Natural killer cell (primary cell): Measurements from ENCODE around the gene LIMS4. TPM values are rescaled to one million over a fixed set of nuclear protein-coding genes. Genes with fewer than 3 reads are reported as not detected.
A peak's percentile ranks its signal among the peaks of the same experiment; 100 is the strongest.
"Not testable (repeated sequence)": the region's sequence is repeated elsewhere in the genome, so short reads cannot be mapped to it uniquely, and the experiment has no call there.

Experiments
- ATAC-seq, 3 donors: fragments of 150-1000 bp in 2 of 3; fragments of 200-7000 bp in 1 of 3; cut with Tn5 transposase; 1 replicate in 1 of 3; 2 replicates in 2 of 3; pipeline ENCODE4 v1.10.0; 2021; ENCODE audit warnings: mild to moderate bottlenecking in 2 of 3, moderate library complexity in 2 of 3
- DNase-seq, 2 donors: peaks; one replicate each; pipeline versions ENCODE4 v3.0.0 to v3.0.0-alpha.2; 2013 to 2021; ENCODE audit warnings: mixed read lengths in 1 of 2
- H3K27ac ChIP-seq: one replicate; pipeline ENCODE4 v1.5.1; 2013; ENCODE audit warnings: mild to moderate bottlenecking, low read length
- H3K27me3 ChIP-seq: one replicate; pipeline ENCODE4 v1.6.1; 2013; ENCODE audit warnings: low read length; ENCODE audit not compliant: control insufficient read depth, insufficient read depth
- H3K36me3 ChIP-seq: one replicate; pipeline ENCODE4 v1.6.1; 2013; ENCODE audit warnings: low read length; ENCODE audit not compliant: control insufficient read depth, insufficient read depth
- H3K4me1 ChIP-seq: one replicate; pipeline ENCODE4 v1.6.1; 2013; ENCODE audit warnings: low read length; ENCODE audit not compliant: control insufficient read depth, insufficient read depth
- H3K4me3 ChIP-seq: one replicate; pipeline ENCODE4 v1.5.1; 2013; ENCODE audit warnings: low read length
- H3K9me3 ChIP-seq: one replicate; pipeline ENCODE4 v1.6.1; 2013; ENCODE audit warnings: low read length; ENCODE audit not compliant: control insufficient read depth, insufficient read depth
- H3K27ac Mint-ChIP-seq, 2 donors: one replicate each; pipeline ENCODE4 v1.8.0; 2022; ENCODE audit warnings: mild to moderate bottlenecking in 2 of 2, mixed read lengths in 2 of 2, moderate library complexity in 1 of 2
- H3K27me3 Mint-ChIP-seq, 2 donors: one replicate each; pipeline ENCODE4 v1.8.0; 2022; ENCODE audit warnings: low read depth in 2 of 2, mixed read lengths in 2 of 2
- H3K36me3 Mint-ChIP-seq: one replicate; pipeline ENCODE4 v1.8.0; 2022; ENCODE audit warnings: mixed read lengths
- H3K4me1 Mint-ChIP-seq, 2 donors: one replicate each; pipeline ENCODE4 v1.8.0; 2022; ENCODE audit warnings: mixed read lengths in 2 of 2
- H3K4me3 Mint-ChIP-seq: one replicate; pipeline ENCODE4 v1.8.0; 2022; ENCODE audit warnings: mild to moderate bottlenecking, moderate library complexity, mixed read lengths
- H3K9me3 Mint-ChIP-seq, 2 donors: one replicate each; pipeline ENCODE4 v1.8.0; 2022; ENCODE audit warnings: mixed read lengths in 2 of 2
- WGBS: methylation state at CpG from one replicate; pipeline ENCODE4 v1.1.7; 2013; ENCODE audit warnings: missing lambda C conversion rate; ENCODE audit not compliant: insufficient coverage; 5-methylcytosine and 5-hydroxymethylcytosine counted together
- intact Hi-C: fragments of 100-400 bp; cut with micrococcal nuclease; formaldehyde crosslinking; loops from one replicate; pipeline ENCODE4 v1.14.2; 2022
- total RNA-seq, 4 donors: library from RNA; stranded (reverse); fragments of 120-200 nt in 1 of 4; gene quantifications; one replicate each; pipeline versions ENCODE4 v1.2.3 to v1.2.4, GENCODE V29; 2013 to 2022

The LIMS4 gene
- total RNA-seq, 3 donors from 2014 or later (not counting 1 experiment from before 2014, with no cell fraction given), result 0.33 to 0.48 (median 0.40) TPM

- H3K4me1 ChIP-seq, H3K27ac ChIP-seq, H3K9me3 ChIP-seq, DNase-seq, H3K4me3 Mint-ChIP-seq, H3K27me3 ChIP-seq, ATAC-seq, H3K36me3 Mint-ChIP-seq, H3K36me3 ChIP-seq, H3K4me1 Mint-ChIP-seq, H3K4me3 ChIP-seq, H3K9me3 Mint-ChIP-seq, H3K27me3 Mint-ChIP-seq, intact Hi-C loops, H3K27ac Mint-ChIP-seq: not testable (repeated sequence)
- WGBS, result no CpG with 5 or more reads among the region's 4 CpGs
Observed at GRCh38 chr2:110480084-110480483, 7.5 kb upstream of the LIMS4 start.

- WGBS, result no CpG with 5 or more reads among the region's 7 CpGs
- H3K36me3 ChIP-seq, H3K27ac ChIP-seq, H3K27ac Mint-ChIP-seq, H3K9me3 Mint-ChIP-seq, ATAC-seq, H3K4me1 Mint-ChIP-seq, H3K27me3 ChIP-seq, H3K27me3 Mint-ChIP-seq, H3K36me3 Mint-ChIP-seq, H3K4me3 ChIP-seq, intact Hi-C loops, DNase-seq, H3K4me3 Mint-ChIP-seq, H3K4me1 ChIP-seq, H3K9me3 ChIP-seq: not testable (repeated sequence)
Observed at GRCh38 chr2:110477370-110477769, 4.8 kb upstream of the LIMS4 start.

DNA sequence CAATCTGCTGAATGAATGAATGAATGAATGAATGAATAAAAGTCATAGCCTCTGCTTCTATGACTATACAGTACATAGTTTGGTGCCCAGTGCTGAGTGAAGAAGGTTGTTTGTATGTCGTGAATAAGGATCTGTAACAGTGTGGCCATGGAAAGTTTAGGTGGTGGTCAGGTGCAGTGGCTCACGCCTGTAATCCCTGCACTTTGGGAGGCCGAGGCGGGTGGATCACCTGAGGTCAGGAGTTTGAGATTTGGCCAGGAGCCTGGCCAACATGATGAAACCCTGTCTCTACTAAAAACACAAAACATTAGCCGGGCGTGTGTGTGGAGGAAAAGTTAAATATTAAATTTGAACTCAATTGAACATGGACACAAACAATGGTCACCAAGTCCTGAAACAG, 4.3 kb upstream of the LIMS4 start:
- H3K4me1 Mint-ChIP-seq, intact Hi-C loops, H3K9me3 ChIP-seq, H3K36me3 ChIP-seq, H3K27ac Mint-ChIP-seq, H3K27me3 ChIP-seq, H3K27me3 Mint-ChIP-seq, H3K9me3 Mint-ChIP-seq, H3K4me3 Mint-ChIP-seq, ATAC-seq, DNase-seq, H3K4me3 ChIP-seq, H3K4me1 ChIP-seq, H3K36me3 Mint-ChIP-seq, H3K27ac ChIP-seq: not testable (repeated sequence)
- no CpG with 5 or more reads among the region's 6 CpGs for WGBS

DNA sequence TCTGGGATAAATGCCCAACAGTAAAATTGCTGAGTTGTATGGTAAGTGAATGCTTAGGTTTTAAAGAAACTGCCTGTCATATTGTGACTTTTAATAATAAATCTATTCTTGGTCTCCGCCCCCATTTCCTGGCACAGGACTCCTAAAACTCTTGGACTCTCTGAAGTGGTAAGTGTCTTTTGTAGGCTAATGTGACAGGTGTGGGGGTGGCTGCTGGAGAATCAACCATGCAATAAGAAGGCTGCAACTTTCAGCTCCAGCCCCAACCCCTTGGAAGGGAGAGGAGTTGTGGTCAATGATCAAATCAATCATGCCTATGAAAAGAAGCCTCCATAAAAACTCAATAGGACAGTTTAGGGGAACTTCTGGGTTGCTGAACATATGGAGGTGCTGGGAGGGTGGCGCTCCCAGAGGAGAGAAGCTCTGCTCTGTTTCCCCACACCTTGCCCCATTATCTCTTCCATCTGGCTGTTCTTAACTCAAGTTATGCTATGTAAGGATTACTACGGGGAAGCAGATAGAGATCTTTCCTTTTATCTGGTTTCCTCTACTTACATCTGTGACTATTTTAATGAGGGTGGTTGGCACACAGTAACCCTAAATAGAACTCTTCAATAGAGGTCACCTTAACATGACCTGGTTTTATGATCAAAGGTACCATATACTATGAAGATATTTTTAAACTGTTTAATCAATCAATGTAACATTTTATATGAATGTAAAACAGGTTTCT, 3.2 kb upstream of the LIMS4 start:
- H3K27me3 ChIP-seq, H3K4me3 Mint-ChIP-seq, H3K9me3 Mint-ChIP-seq, DNase-seq, H3K4me3 ChIP-seq, H3K27ac Mint-ChIP-seq, H3K36me3 ChIP-seq, H3K36me3 Mint-ChIP-seq, H3K9me3 ChIP-seq, intact Hi-C loops, H3K27me3 Mint-ChIP-seq, H3K4me1 ChIP-seq, H3K27ac ChIP-seq, ATAC-seq, H3K4me1 Mint-ChIP-seq: not testable (repeated sequence)
- no CpG with 5 or more reads among the region's 3 CpGs for WGBS

DNA sequence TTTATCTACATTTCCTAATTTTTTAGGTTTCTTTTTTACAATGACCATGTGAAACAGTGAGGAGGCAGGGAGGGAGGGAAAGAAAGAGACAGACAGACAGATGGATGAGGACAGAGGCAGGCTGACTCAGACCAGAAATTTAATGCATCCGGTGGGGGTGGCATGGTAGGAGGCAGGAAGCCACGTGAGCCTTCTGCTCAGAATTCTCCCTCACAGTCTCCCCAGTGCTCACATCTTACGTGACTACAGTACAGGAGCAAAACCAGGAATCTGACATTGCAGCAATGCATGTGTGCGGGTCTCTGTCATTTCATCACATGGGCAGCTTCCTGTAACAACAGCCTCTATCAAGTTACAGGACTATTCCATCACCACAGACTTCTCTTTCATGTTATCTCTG, 2.3 kb upstream of the LIMS4 start:
- H3K9me3 Mint-ChIP-seq, H3K27ac Mint-ChIP-seq, H3K4me1 ChIP-seq, H3K9me3 ChIP-seq, H3K27ac ChIP-seq, H3K4me1 Mint-ChIP-seq, H3K36me3 Mint-ChIP-seq, H3K36me3 ChIP-seq, H3K27me3 Mint-ChIP-seq, DNase-seq, H3K4me3 ChIP-seq, intact Hi-C loops, H3K4me3 Mint-ChIP-seq, H3K27me3 ChIP-seq: not testable (repeated sequence)
- no CpG with 5 or more reads among the region's 4 CpGs for WGBS
- peak; percentile 89 to 98 (median 96) for ATAC-seq

GRCh38 chr2:110473059-110473358, 393 bp upstream of the LIMS4 start:
- H3K4me3 Mint-ChIP-seq, intact Hi-C loops, ATAC-seq, H3K27ac Mint-ChIP-seq, H3K36me3 ChIP-seq, H3K27ac ChIP-seq, H3K4me1 ChIP-seq, H3K9me3 ChIP-seq, H3K27me3 Mint-ChIP-seq, H3K4me3 ChIP-seq, H3K9me3 Mint-ChIP-seq, H3K27me3 ChIP-seq, H3K4me1 Mint-ChIP-seq, DNase-seq, H3K36me3 Mint-ChIP-seq: not testable (repeated sequence)
- WGBS, result no CpG with 5 or more reads among the region's 3 CpGs

GRCh38 chr2:110468921-110469320, 3.7 kb downstream of the LIMS4 start:
- H3K9me3 ChIP-seq, H3K27ac Mint-ChIP-seq, H3K27me3 Mint-ChIP-seq, H3K9me3 Mint-ChIP-seq, DNase-seq, intact Hi-C loops, H3K27ac ChIP-seq, H3K36me3 Mint-ChIP-seq, H3K36me3 ChIP-seq, H3K4me3 ChIP-seq, H3K4me3 Mint-ChIP-seq, ATAC-seq, H3K27me3 ChIP-seq, H3K4me1 Mint-ChIP-seq, H3K4me1 ChIP-seq: not testable (repeated sequence)
- no CpG with 5 or more reads among the region's 7 CpGs for WGBS

DNA sequence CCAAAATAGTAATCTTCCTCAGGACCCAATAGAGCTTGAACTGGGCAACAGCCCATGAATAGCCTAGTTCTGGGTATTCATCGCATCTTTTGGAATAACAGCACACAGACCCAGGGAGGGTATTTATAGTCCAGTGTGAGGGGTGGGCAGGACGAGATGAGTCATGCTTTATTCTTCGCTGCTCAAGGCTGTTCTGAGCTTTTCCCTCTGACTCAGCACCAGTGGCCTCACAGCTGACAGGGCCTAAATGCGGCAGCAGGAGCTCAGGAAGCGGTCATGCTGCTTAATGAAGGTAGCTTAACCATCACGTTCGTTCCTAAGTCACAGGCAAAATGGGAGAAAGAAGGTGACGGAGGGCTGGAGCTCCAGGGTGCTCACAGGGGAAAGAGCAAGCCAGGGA, 7.3 kb downstream of the LIMS4 start:
- intact Hi-C loops, H3K27me3 Mint-ChIP-seq, H3K9me3 Mint-ChIP-seq, H3K4me3 Mint-ChIP-seq, H3K36me3 Mint-ChIP-seq, ATAC-seq, H3K27me3 ChIP-seq, H3K27ac ChIP-seq, H3K27ac Mint-ChIP-seq, H3K9me3 ChIP-seq, DNase-seq, H3K4me3 ChIP-seq, H3K4me1 ChIP-seq, H3K4me1 Mint-ChIP-seq, H3K36me3 ChIP-seq: not testable (repeated sequence)
- WGBS, result no CpG with 5 or more reads among the region's 8 CpGs
